Measurements from ENCODE around the gene MAPKAPK5. TPM values are rescaled to one million over a fixed set of nuclear protein-coding genes. Genes with fewer than 3 reads are reported as not detected.

Gene MAPKAPK5
- total and polyA plus RNA-seq, 9 of the 15 experiments (the other 6 are each of a cell fraction or from before 2014, with no cell fraction given) = 11.6 to 72.1 (median 60.4) TPM

GRCh38 chr12:111841750-111842555 lies at the start of gene MAPKAPK5 (continued):
- no peak for TF ChIP-seq MYBL2 (IDR thresholded peaks at IDR 0.05; ENCODE audit: low read depth)
- TF ChIP-seq MYBL2 (CRISPR knock-in tag; IDR thresholded peaks at IDR 0.05; ENCODE audit: borderline replicate concordance) = no peak
- TF ChIP-seq, protein P1, sequence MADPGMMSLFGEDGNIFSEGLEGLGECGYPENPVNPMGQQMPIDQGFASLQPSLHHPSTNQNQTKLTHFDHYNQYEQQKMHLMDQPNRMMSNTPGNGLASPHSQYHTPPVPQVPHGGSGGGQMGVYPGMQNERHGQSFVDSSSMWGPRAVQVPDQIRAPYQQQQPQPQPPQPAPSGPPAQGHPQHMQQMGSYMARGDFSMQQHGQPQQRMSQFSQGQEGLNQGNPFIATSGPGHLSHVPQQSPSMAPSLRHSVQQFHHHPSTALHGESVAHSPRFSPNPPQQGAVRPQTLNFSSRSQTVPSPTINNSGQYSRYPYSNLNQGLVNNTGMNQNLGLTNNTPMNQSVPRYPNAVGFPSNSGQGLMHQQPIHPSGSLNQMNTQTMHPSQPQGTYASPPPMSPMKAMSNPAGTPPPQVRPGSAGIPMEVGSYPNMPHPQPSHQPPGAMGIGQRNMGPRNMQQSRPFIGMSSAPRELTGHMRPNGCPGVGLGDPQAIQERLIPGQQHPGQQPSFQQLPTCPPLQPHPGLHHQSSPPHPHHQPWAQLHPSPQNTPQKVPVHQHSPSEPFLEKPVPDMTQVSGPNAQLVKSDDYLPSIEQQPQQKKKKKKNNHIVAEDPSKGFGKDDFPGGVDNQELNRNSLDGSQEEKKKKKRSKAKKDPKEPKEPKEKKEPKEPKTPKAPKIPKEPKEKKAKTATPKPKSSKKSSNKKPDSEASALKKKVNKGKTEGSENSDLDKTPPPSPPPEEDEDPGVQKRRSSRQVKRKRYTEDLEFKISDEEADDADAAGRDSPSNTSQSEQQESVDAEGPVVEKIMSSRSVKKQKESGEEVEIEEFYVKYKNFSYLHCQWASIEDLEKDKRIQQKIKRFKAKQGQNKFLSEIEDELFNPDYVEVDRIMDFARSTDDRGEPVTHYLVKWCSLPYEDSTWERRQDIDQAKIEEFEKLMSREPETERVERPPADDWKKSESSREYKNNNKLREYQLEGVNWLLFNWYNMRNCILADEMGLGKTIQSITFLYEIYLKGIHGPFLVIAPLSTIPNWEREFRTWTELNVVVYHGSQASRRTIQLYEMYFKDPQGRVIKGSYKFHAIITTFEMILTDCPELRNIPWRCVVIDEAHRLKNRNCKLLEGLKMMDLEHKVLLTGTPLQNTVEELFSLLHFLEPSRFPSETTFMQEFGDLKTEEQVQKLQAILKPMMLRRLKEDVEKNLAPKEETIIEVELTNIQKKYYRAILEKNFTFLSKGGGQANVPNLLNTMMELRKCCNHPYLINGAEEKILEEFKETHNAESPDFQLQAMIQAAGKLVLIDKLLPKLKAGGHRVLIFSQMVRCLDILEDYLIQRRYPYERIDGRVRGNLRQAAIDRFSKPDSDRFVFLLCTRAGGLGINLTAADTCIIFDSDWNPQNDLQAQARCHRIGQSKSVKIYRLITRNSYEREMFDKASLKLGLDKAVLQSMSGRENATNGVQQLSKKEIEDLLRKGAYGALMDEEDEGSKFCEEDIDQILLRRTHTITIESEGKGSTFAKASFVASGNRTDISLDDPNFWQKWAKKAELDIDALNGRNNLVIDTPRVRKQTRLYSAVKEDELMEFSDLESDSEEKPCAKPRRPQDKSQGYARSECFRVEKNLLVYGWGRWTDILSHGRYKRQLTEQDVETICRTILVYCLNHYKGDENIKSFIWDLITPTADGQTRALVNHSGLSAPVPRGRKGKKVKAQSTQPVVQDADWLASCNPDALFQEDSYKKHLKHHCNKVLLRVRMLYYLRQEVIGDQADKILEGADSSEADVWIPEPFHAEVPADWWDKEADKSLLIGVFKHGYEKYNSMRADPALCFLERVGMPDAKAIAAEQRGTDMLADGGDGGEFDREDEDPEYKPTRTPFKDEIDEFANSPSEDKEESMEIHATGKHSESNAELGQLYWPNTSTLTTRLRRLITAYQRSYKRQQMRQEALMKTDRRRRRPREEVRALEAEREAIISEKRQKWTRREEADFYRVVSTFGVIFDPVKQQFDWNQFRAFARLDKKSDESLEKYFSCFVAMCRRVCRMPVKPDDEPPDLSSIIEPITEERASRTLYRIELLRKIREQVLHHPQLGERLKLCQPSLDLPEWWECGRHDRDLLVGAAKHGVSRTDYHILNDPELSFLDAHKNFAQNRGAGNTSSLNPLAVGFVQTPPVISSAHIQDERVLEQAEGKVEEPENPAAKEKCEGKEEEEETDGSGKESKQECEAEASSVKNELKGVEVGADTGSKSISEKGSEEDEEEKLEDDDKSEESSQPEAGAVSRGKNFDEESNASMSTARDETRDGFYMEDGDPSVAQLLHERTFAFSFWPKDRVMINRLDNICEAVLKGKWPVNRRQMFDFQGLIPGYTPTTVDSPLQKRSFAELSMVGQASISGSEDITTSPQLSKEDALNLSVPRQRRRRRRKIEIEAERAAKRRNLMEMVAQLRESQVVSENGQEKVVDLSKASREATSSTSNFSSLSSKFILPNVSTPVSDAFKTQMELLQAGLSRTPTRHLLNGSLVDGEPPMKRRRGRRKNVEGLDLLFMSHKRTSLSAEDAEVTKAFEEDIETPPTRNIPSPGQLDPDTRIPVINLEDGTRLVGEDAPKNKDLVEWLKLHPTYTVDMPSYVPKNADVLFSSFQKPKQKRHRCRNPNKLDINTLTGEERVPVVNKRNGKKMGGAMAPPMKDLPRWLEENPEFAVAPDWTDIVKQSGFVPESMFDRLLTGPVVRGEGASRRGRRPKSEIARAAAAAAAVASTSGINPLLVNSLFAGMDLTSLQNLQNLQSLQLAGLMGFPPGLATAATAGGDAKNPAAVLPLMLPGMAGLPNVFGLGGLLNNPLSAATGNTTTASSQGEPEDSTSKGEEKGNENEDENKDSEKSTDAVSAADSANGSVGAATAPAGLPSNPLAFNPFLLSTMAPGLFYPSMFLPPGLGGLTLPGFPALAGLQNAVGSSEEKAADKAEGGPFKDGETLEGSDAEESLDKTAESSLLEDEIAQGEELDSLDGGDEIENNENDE (IDR thresholded peaks at IDR 0.05; ENCODE audit: low read depth, low read length) = no peak
- TF ChIP-seq ADNP (tag; IDR thresholded peaks at IDR 0.05) = no peak
- no peak for TF ChIP-seq PPARD (CRISPR knock-in tag; IDR thresholded peaks at IDR 0.05)
- no peak for TF ChIP-seq NFIC (IDR thresholded peaks at IDR 0.05)
- TF ChIP-seq ZNF408 (CRISPR knock-in tag; IDR thresholded peaks at IDR 0.05; ENCODE audit: low read depth) = no peak
- no peak for TF ChIP-seq ATF6 (CRISPR knock-in tag; IDR thresholded peaks at IDR 0.05)
